Measurements from ENCODE around the gene WNT8B.

- TF ChIP-seq POLR2A (IDR thresholded peaks at IDR 0.05) (no peak), CTCF (IDR thresholded peaks at IDR 0.05) (no peak), POLR2AphosphoS5 (IDR thresholded peaks at IDR 0.05; ENCODE audit: insufficient read depth in 1 of 2, low read depth in 1 of 2) (no peak)
These were observed 49.6 kb upstream of the WNT8B start for GRCh38 chr10:100413173-100413572.
